ENCODE data around the gene SLC6A9.
A peak's percentile ranks its signal among the peaks of the same experiment; 100 is the strongest.

Gene SLC6A9

DNA sequence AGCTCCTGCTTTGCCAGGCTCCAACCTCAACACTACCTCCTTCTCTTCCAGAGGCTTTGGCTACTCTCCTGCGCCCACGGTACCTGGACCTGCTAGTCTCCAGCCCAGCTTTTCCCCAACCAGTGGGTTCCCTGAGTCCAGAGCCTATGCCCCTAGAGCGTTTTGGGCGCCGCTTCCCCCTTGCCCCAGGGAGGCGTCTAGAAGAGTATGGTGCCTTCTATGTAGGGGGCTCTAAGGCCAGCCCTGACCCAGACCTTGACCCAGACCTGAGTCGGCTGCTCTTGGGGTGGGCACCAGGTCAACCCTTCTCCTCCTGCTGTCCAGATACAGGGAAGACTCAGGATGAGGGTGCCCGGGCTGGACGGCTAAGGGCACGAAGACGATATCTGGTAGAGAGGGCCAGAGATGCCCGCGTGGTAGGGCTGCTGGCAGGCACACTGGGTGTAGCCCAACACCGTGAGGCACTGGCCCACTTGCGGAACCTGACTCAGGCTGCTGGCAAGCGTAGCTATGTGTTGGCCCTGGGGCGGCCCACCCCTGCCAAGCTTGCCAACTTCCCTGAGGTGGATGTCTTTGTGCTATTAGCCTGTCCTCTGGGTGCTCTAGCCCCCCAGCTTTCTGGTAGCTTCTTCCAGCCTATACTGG, 59.8 kb downstream of the SLC6A9 start:
- peaks cover 2% of the 10 kb centered on the region for H3K4me1 ChIP-seq (ENCODE audit: control insufficient read depth, low read depth, low read length)
- H2BK5ac ChIP-seq (ENCODE audit: low read length): no peak overlapping the region
- no peak overlapping the region for H3K18ac ChIP-seq (ENCODE audit: low read length)
- no peak overlapping the region for H2AK5ac ChIP-seq (ENCODE audit: low read length)
- no peak overlapping the region for H2BK120ac ChIP-seq (ENCODE audit: low read depth, low read length)
- H3K23ac ChIP-seq (ENCODE audit: low read length): no peak overlapping the region
- H3K4me2 ChIP-seq (ENCODE audit: low read length): no peak overlapping the region
- no peak overlapping the region for H2BK15ac ChIP-seq (replicated peaks; ENCODE audit: low read depth)
- H3K4me3 ChIP-seq (ENCODE audit: low read length): no peak overlapping the region
- H3K79me2 ChIP-seq (ENCODE audit: control insufficient read depth, insufficient read depth, low read length): peaks cover 20% of the 10 kb centered on the region
- no peak overlapping the region for H4K5ac ChIP-seq (ENCODE audit: low read length)
- no CpG with 5 or more reads among the region's 17 CpGs for WGBS (ENCODE audit: extremely low coverage, insufficient coverage, low lambda C conversion rate)
- no peak overlapping the region for H3K4ac ChIP-seq (ENCODE audit: low read depth, low read length)
- DNase-seq: no peak
- H3K9ac ChIP-seq (ENCODE audit: low read length): no peak overlapping the region
- no peak overlapping the region for H4K8ac ChIP-seq (ENCODE audit: low read depth, low read length)
- peaks cover 19% of the 10 kb centered on the region for H3K79me1 ChIP-seq (ENCODE audit: low read length)
- no peaks in the 10 kb centered on the region for H3K27me3 ChIP-seq (ENCODE audit: insufficient read depth, low read length, poor library complexity)
- peaks cover 2% of the 10 kb centered on the region for H3K36me3 ChIP-seq (ENCODE audit: control insufficient read depth, insufficient read depth, low read length)
- no peak overlapping the region for H3K56ac ChIP-seq (ENCODE audit: low read length)
- no peak overlapping the region for H3K27ac ChIP-seq (ENCODE audit: low read depth, low read length)

- Histone ChIP-seq H3K36me3 (ENCODE audit: control insufficient read depth, insufficient read depth, low read length) (no peaks in the 10 kb centered on the region), H2BK5ac (ENCODE audit: low read length) (no peak overlapping the region), H3K27ac (ENCODE audit: low read depth, low read length) (no peak overlapping the region), H3K23ac (ENCODE audit: low read length) (no peak overlapping the region), H3K4me2 (ENCODE audit: low read length) (no peak overlapping the region), H3K79me1 (ENCODE audit: low read length) (peaks cover 15% of the 10 kb centered on the region), H3K9ac (ENCODE audit: low read length) (no peak overlapping the region), H3K56ac (ENCODE audit: low read length) (no peak overlapping the region), H4K5ac (ENCODE audit: low read length) (no peak overlapping the region), H2AK5ac (ENCODE audit: low read length) (no peak overlapping the region), H3K79me2 (ENCODE audit: control insufficient read depth, insufficient read depth, low read length) (peaks cover 16% of the 10 kb centered on the region), H3K4me3 (ENCODE audit: low read length) (no peak overlapping the region), H3K4ac (ENCODE audit: low read depth, low read length) (no peak overlapping the region), H3K4me1 (ENCODE audit: control insufficient read depth, low read depth, low read length) (peaks cover 2% of the 10 kb centered on the region), H3K18ac (ENCODE audit: low read length) (no peak overlapping the region), H2BK15ac (replicated peaks; ENCODE audit: low read depth) (no peak overlapping the region), H3K27me3 (ENCODE audit: insufficient read depth, low read length, poor library complexity) (no peaks in the 10 kb centered on the region), H2BK120ac (ENCODE audit: low read depth, low read length) (no peak overlapping the region), H4K8ac (ENCODE audit: low read depth, low read length) (no peak overlapping the region)
- no CpG with 5 or more reads among the region's 9 CpGs for WGBS (ENCODE audit: extremely low coverage, insufficient coverage, low lambda C conversion rate)
- DNase-seq: no peak
Measured at GRCh38 chr1:43970911-43971310, 60.4 kb downstream of the SLC6A9 start.

GRCh38 chr1:43970502-43970901, 60.8 kb downstream of the SLC6A9 start:
- H3K79me1 ChIP-seq (ENCODE audit: low read length): peaks cover 11% of the 10 kb centered on the region
- no peak overlapping the region for H2BK15ac ChIP-seq (replicated peaks; ENCODE audit: low read depth)
- H4K5ac ChIP-seq (ENCODE audit: low read length): no peak overlapping the region
- no peak overlapping the region for H3K4ac ChIP-seq (ENCODE audit: low read depth, low read length)
- H3K79me2 ChIP-seq (ENCODE audit: control insufficient read depth, insufficient read depth, low read length): peaks cover 13% of the 10 kb centered on the region
- H2AK5ac ChIP-seq (ENCODE audit: low read length): no peak overlapping the region
- no peaks in the 10 kb centered on the region for H3K36me3 ChIP-seq (ENCODE audit: control insufficient read depth, insufficient read depth, low read length)
- no peak overlapping the region for H3K27ac ChIP-seq (ENCODE audit: low read depth, low read length)
- H3K9ac ChIP-seq (ENCODE audit: low read length): peak overlapping the region; percentile 86
- H3K18ac ChIP-seq (ENCODE audit: low read length): no peak overlapping the region
- H2BK120ac ChIP-seq (ENCODE audit: low read depth, low read length): no peak overlapping the region
- peak overlapping the region; percentile 75 for H3K4me3 ChIP-seq (ENCODE audit: low read length)
- peak overlapping the region; percentile 90 for H3K56ac ChIP-seq (ENCODE audit: low read length)
- H3K4me1 ChIP-seq (ENCODE audit: control insufficient read depth, low read depth, low read length): no peaks in the 10 kb centered on the region
- H3K4me2 ChIP-seq (ENCODE audit: low read length): peak overlapping the region; percentile 78
- H3K23ac ChIP-seq (ENCODE audit: low read length): no peak overlapping the region
- no peak overlapping the region for H4K8ac ChIP-seq (ENCODE audit: low read depth, low read length)
- H2BK5ac ChIP-seq (ENCODE audit: low read length): no peak overlapping the region
- WGBS (ENCODE audit: extremely low coverage, insufficient coverage, low lambda C conversion rate): no CpG with 5 or more reads among the region's 5 CpGs
- H3K27me3 ChIP-seq (ENCODE audit: insufficient read depth, low read length, poor library complexity): no peaks in the 10 kb centered on the region
- DNase-seq: no peak

GRCh38 chr1:43969746-43970466, 61.4 kb downstream of the SLC6A9 start, which contains the start of gene DPH2:
DPH2 (plus strand) TSS chr1:43970010; CDS start chr1:43970176, 166 bp downstream.
- no peaks in the 10 kb centered on the region for H3K4me1 ChIP-seq (ENCODE audit: control insufficient read depth, low read depth, low read length)
- DNase-seq: peak; percentile 99
- H3K79me2 ChIP-seq (ENCODE audit: control insufficient read depth, insufficient read depth, low read length): peaks cover 9% of the 10 kb centered on the region
- H3K27ac ChIP-seq (ENCODE audit: low read depth, low read length): no peak within 1 kb of the TSS
- peaks cover 10% of the 10 kb centered on the region for H3K79me1 ChIP-seq (ENCODE audit: low read length)
- peak within 1 kb of the TSS; percentile 90 for H3K56ac ChIP-seq (ENCODE audit: low read length)
- H3K4ac ChIP-seq (ENCODE audit: low read depth, low read length): no peak within 1 kb of the TSS
- no peak within 1 kb of the TSS for H4K8ac ChIP-seq (ENCODE audit: low read depth, low read length)
- H3K23ac ChIP-seq (ENCODE audit: low read length): no peak within 1 kb of the TSS
- H2BK120ac ChIP-seq (ENCODE audit: low read depth, low read length): no peak within 1 kb of the TSS
- H2BK5ac ChIP-seq (ENCODE audit: low read length): no peak within 1 kb of the TSS
- H2AK5ac ChIP-seq (ENCODE audit: low read length): no peak within 1 kb of the TSS
- H3K18ac ChIP-seq (ENCODE audit: low read length): no peak within 1 kb of the TSS
- H2BK15ac ChIP-seq (replicated peaks; ENCODE audit: low read depth): no peak within 1 kb of the TSS
- peak within 1 kb of the TSS; percentile 78 for H3K4me2 ChIP-seq (ENCODE audit: low read length)
- no peak within 1 kb of the TSS for H4K5ac ChIP-seq (ENCODE audit: low read length)
- no peaks in the 10 kb centered on the region for H3K36me3 ChIP-seq (ENCODE audit: control insufficient read depth, insufficient read depth, low read length)
- peak within 1 kb of the TSS; percentile 86 for H3K9ac ChIP-seq (ENCODE audit: low read length)
- WGBS (ENCODE audit: extremely low coverage, insufficient coverage, low lambda C conversion rate): no CpG with 5 or more reads among the region's 47 CpGs
- no peaks in the 10 kb centered on the region for H3K27me3 ChIP-seq (ENCODE audit: insufficient read depth, low read length, poor library complexity)
- peak within 1 kb of the TSS; percentile 75 for H3K4me3 ChIP-seq (ENCODE audit: low read length)

- H2BK15ac ChIP-seq (replicated peaks; ENCODE audit: low read depth): no peak overlapping the region
- peaks cover 9% of the 10 kb centered on the region for H3K79me2 ChIP-seq (ENCODE audit: control insufficient read depth, insufficient read depth, low read length)
- H3K27me3 ChIP-seq (ENCODE audit: insufficient read depth, low read length, poor library complexity): no peaks in the 10 kb centered on the region
- no peak overlapping the region for H3K4me2 ChIP-seq (ENCODE audit: low read length)
- H3K4me3 ChIP-seq (ENCODE audit: low read length): no peak overlapping the region
- no peak overlapping the region for H3K56ac ChIP-seq (ENCODE audit: low read length)
- no peaks in the 10 kb centered on the region for H3K36me3 ChIP-seq (ENCODE audit: control insufficient read depth, insufficient read depth, low read length)
- H3K23ac ChIP-seq (ENCODE audit: low read length): no peak overlapping the region
- no peak overlapping the region for H4K5ac ChIP-seq (ENCODE audit: low read length)
- no peak overlapping the region for H2BK5ac ChIP-seq (ENCODE audit: low read length)
- H3K4me1 ChIP-seq (ENCODE audit: control insufficient read depth, low read depth, low read length): no peaks in the 10 kb centered on the region
- no peak overlapping the region for H2AK5ac ChIP-seq (ENCODE audit: low read length)
- H3K27ac ChIP-seq (ENCODE audit: low read depth, low read length): no peak overlapping the region
- DNase-seq: no peak
- no peak overlapping the region for H3K9ac ChIP-seq (ENCODE audit: low read length)
- peaks cover 10% of the 10 kb centered on the region for H3K79me1 ChIP-seq (ENCODE audit: low read length)
- no CpG with 5 or more reads among the region's 7 CpGs for WGBS (ENCODE audit: extremely low coverage, insufficient coverage, low lambda C conversion rate)
- H3K4ac ChIP-seq (ENCODE audit: low read depth, low read length): no peak overlapping the region
- no peak overlapping the region for H3K18ac ChIP-seq (ENCODE audit: low read length)
- H4K8ac ChIP-seq (ENCODE audit: low read depth, low read length): no peak overlapping the region
- no peak overlapping the region for H2BK120ac ChIP-seq (ENCODE audit: low read depth, low read length)
Measured at GRCh38 chr1:43969416-43969745, 61.9 kb downstream of the SLC6A9 start.
